GM19240 (cell line): ENCODE data around the gene RNF20.
"Not testable (repeated sequence)": the region's sequence is repeated elsewhere in the genome, so short reads cannot be mapped to it uniquely, and the experiment has no call there.

Experiments used
- DNase-seq: peaks from one replicate; pipeline ENCODE4 v3.0.0; 2011; ENCODE audit warnings: low spot score; ENCODE audit not compliant: insufficient read length

RNF20 gene

GRCh38 chr9:101530076-101530711, 3.5 kb upstream of the RNF20 start:
- DNase-seq, result peak; percentile 38

GRCh38 chr9:101536351-101536750, 2.7 kb downstream of the RNF20 start:
- DNase-seq, result no peak

- DNase-seq, result no peak
These were observed 3.3 kb downstream of the RNF20 start for GRCh38 chr9:101536938-101537337.

GRCh38 chr9:101540069-101540468, 6.4 kb downstream of the RNF20 start:
- DNase-seq, result no peak

GRCh38 chr9:101543098-101543735, 9.6 kb downstream of the RNF20 start:
- DNase-seq, result no peak

GRCh38 chr9:101549472-101550098, 15.9 kb downstream of the RNF20 start:
- not testable (repeated sequence) for DNase-seq

- DNase-seq, result no peak
These were observed 28.1 kb downstream of the RNF20 start for GRCh38 chr9:101561740-101562139.

- no peak for DNase-seq
These were observed 29.3 kb downstream of the RNF20 start for GRCh38 chr9:101562966-101563365.

GRCh38 chr9:101564252-101564651, 30.6 kb downstream of the RNF20 start:
- no peak for DNase-seq

GRCh38 chr9:101566904-101567724, 33.5 kb downstream of the RNF20 start:
- DNase-seq, result no peak

GRCh38 chr9:101567725-101568350, 34.2 kb downstream of the RNF20 start:
- DNase-seq, result no peak

- no peak for DNase-seq
These were observed 36.3 kb downstream of the RNF20 start for GRCh38 chr9:101569741-101570501.

- DNase-seq, result no peak
These were observed 37.5 kb downstream of the RNF20 start for GRCh38 chr9:101571114-101571513.

GRCh38 chr9:101572316-101572715, 38.7 kb downstream of the RNF20 start:
- no peak for DNase-seq

GRCh38 chr9:101574731-101575333, 41.2 kb downstream of the RNF20 start:
- no peak for DNase-seq

GRCh38 chr9:101578378-101578777, 44.7 kb downstream of the RNF20 start:
- no peak for DNase-seq

GRCh38 chr9:101579711-101580545, 46.3 kb downstream of the RNF20 start:
- no peak for DNase-seq

- DNase-seq, result no peak
These were observed 48.9 kb downstream of the RNF20 start for GRCh38 chr9:101582553-101582952.

GRCh38 chr9:101585740-101586139, 52.1 kb downstream of the RNF20 start:
- no peak for DNase-seq
